ENCODE measurements around the gene OSBPL8. TPM values are rescaled to one million over a fixed set of nuclear protein-coding genes. Genes with fewer than 3 reads are reported as not detected.
A peak's percentile ranks its signal among the peaks of the same experiment; 100 is the strongest.

The OSBPL8 gene
- total and polyA plus RNA-seq, 2 experiments from 2014 or later, result 78.0 to 124 TPM

DNA sequence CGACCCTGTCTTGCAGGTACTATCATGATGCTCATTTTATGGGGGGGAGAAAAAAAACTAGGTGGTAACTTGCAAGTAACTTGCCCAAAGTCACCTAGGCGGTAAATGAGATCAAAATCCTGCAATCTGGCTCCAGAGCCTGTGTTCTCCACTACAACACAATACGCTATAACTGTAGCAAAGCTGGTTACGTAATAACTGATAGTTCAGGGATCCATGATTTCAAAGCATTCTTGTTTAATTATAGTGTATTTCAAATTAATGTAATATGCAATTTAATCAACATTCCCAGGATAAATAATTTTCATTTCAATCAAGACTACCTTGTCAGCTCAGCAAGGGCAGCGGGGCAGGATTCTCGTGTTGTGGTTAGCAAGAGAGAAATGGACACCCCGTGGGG lies 243.1 kb downstream of the OSBPL8 start:
- H3K36me3 Mint-ChIP-seq (ENCODE audit: low read depth), result peaks cover 6% of the 10 kb centered on the region; the same call in 1 of the 3 replicates

DNA sequence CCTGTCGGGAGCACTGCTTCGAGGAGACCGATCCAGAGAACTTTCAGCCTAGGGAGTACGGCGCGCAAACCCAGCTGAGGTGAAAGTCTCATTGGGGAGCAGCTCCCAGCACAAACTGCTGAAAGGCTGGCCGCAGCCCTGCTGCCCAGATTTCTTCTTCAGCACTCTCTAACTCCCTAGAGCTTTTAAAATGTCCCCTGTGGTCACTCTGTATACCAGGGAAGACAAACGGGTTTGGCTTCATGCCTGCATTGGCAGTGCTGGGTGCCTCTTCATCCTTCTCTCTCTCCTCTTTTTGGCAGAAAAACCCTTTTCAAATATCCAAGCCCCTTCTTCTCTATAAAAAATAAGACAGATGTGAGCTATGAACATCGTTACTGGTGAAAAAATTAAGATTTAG lies 246.3 kb downstream of the OSBPL8 start:
- TF ChIP-seq, protein P1, sequence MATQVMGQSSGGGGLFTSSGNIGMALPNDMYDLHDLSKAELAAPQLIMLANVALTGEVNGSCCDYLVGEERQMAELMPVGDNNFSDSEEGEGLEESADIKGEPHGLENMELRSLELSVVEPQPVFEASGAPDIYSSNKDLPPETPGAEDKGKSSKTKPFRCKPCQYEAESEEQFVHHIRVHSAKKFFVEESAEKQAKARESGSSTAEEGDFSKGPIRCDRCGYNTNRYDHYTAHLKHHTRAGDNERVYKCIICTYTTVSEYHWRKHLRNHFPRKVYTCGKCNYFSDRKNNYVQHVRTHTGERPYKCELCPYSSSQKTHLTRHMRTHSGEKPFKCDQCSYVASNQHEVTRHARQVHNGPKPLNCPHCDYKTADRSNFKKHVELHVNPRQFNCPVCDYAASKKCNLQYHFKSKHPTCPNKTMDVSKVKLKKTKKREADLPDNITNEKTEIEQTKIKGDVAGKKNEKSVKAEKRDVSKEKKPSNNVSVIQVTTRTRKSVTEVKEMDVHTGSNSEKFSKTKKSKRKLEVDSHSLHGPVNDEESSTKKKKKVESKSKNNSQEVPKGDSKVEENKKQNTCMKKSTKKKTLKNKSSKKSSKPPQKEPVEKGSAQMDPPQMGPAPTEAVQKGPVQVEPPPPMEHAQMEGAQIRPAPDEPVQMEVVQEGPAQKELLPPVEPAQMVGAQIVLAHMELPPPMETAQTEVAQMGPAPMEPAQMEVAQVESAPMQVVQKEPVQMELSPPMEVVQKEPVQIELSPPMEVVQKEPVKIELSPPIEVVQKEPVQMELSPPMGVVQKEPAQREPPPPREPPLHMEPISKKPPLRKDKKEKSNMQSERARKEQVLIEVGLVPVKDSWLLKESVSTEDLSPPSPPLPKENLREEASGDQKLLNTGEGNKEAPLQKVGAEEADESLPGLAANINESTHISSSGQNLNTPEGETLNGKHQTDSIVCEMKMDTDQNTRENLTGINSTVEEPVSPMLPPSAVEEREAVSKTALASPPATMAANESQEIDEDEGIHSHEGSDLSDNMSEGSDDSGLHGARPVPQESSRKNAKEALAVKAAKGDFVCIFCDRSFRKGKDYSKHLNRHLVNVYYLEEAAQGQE (IDR thresholded peaks at IDR 0.05; ENCODE audit: unreplicated experiment), result no peak
- TF ChIP-seq ZNF114 (CRISPR knock-in tag; IDR thresholded peaks at IDR 0.05) (no peak), ZNF331 (CRISPR knock-in tag; IDR thresholded peaks at IDR 0.05; ENCODE audit: low read depth) (no peak), NANOG (IDR thresholded peaks at IDR 0.05; ENCODE audit: borderline replicate concordance) (no peak), STAT1 (IDR thresholded peaks at IDR 0.05; ENCODE audit: unreplicated experiment) (no peak), POLR2AphosphoS5 (IDR thresholded peaks at IDR 0.05; ENCODE audit: low read depth) (no peak), EZH2 (IDR thresholded peaks at IDR 0.05; ENCODE audit: low read depth, unreplicated experiment) (no peak)
- TF ChIP-seq, protein P2, sequence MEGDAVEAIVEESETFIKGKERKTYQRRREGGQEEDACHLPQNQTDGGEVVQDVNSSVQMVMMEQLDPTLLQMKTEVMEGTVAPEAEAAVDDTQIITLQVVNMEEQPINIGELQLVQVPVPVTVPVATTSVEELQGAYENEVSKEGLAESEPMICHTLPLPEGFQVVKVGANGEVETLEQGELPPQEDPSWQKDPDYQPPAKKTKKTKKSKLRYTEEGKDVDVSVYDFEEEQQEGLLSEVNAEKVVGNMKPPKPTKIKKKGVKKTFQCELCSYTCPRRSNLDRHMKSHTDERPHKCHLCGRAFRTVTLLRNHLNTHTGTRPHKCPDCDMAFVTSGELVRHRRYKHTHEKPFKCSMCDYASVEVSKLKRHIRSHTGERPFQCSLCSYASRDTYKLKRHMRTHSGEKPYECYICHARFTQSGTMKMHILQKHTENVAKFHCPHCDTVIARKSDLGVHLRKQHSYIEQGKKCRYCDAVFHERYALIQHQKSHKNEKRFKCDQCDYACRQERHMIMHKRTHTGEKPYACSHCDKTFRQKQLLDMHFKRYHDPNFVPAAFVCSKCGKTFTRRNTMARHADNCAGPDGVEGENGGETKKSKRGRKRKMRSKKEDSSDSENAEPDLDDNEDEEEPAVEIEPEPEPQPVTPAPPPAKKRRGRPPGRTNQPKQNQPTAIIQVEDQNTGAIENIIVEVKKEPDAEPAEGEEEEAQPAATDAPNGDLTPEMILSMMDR (conservative IDR thresholded peaks at IDR 0.05; ENCODE audit: low read depth in 2 of 2), result no peak
- Histone ChIP-seq H3K36me3 (ENCODE audit: insufficient read depth) (no peaks in the 10 kb centered on the region), H3K27me3 (ENCODE audit: insufficient read depth) (no peaks in the 10 kb centered on the region), H3K4me3 (no peak overlapping the region), H3K4me1 (ENCODE audit: insufficient read depth) (peaks cover 8% of the 10 kb centered on the region), H3F3A (replicated peaks; ENCODE audit: low read depth) (no peaks in the 10 kb centered on the region), H3K9me2 (ENCODE audit: insufficient read depth) (no peaks in the 10 kb centered on the region), H4K20me1 (replicated peaks; ENCODE audit: insufficient read depth) (no peaks in the 10 kb centered on the region), H2AFZ (peak overlapping the region; percentile 88), H3K4me2 (no peak overlapping the region), H3K27ac (ENCODE audit: low read depth) (no peak overlapping the region), H3K79me2 (replicated peaks; ENCODE audit: insufficient read depth) (no peaks in the 10 kb centered on the region)
- DNase-seq (ENCODE audit: low spot score), result peak; percentile 27
- Mint-ChIP-seq H3K4me3 (no peak overlapping the region), H3K27ac (no peak overlapping the region), H3K36me3 (ENCODE audit: low read depth) (no peaks in the 10 kb centered on the region), H3K9me3 (no peaks in the 10 kb centered on the region), H3K4me1 (peaks cover 15% of the 10 kb centered on the region), H3K27me3 (ENCODE audit: insufficient read depth, low read depth, poor library complexity) (peaks cover 2% of the 10 kb centered on the region)
- peak; percentile 87 for ATAC-seq

More for the DNA sequence above, 243.1 kb downstream of the OSBPL8 start:
- DNase-seq (ENCODE audit: low spot score) (no peak), ATAC-seq (no peak)
- no peaks in the 10 kb centered on the region for H3K36me3 ChIP-seq (ENCODE audit: insufficient read depth)
- Mint-ChIP-seq H3K27ac (no peak overlapping the region), H3K27me3 (ENCODE audit: insufficient read depth, low read depth, poor library complexity) (peaks cover 8% of the 10 kb centered on the region), H3K4me1 (peaks cover 20% of the 10 kb centered on the region), H3K9me3 (peaks cover 11% of the 10 kb centered on the region; the same call in 2 of the 3 replicates), H3K4me3 (no peak overlapping the region)
- H3K9me2 ChIP-seq (ENCODE audit: insufficient read depth), result peaks cover 6% of the 10 kb centered on the region; the same call in 1 of the 2 replicates
- no peak overlapping the region for H3K4me2 ChIP-seq
- H3K27ac ChIP-seq (ENCODE audit: low read depth), result no peak overlapping the region
- H3K4me1 ChIP-seq (ENCODE audit: insufficient read depth), result peaks cover 8% of the 10 kb centered on the region
- no peaks in the 10 kb centered on the region for H4K20me1 ChIP-seq (replicated peaks; ENCODE audit: insufficient read depth)
- no peaks in the 10 kb centered on the region for H3K79me2 ChIP-seq (replicated peaks; ENCODE audit: insufficient read depth)
- no peaks in the 10 kb centered on the region for H3K27me3 ChIP-seq (ENCODE audit: insufficient read depth)
- TF ChIP-seq ZNF114 (CRISPR knock-in tag; IDR thresholded peaks at IDR 0.05) (no peak), ETS1 (IDR thresholded peaks at IDR 0.05) (no peak), EZH2 (IDR thresholded peaks at IDR 0.05; ENCODE audit: low read depth, unreplicated experiment) (no peak)
- no peaks in the 10 kb centered on the region for H3F3A ChIP-seq (replicated peaks; ENCODE audit: low read depth)
- H3K4me3 ChIP-seq, result no peak overlapping the region
- no peak overlapping the region for H2AFZ ChIP-seq

Data from GM23338 (cell line).